ENCODE measurements around the gene PPP1R1C.
"Not testable (repeated sequence)": the region's sequence is repeated elsewhere in the genome, so short reads cannot be mapped to it uniquely, and the experiment has no call there.

DNA sequence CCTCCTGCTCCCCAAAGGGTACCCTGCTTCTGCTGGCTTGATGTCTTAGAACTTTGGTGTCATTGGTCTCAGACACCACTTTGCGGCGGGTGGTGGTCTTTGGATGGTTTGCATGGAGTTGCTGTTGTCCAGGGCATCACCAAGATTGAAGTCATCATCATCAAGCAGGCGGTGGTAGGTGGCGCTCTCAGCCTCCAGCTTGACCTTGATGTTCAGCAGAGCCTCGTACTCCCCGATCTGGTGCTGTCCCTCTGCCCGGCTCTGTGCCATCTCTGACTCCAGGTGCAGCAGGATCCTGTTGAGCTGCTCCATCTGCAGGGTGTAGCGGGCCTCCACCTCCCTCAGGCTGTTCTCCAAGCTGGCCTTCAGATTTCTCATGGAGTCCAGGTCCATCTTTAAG lies 24.5 kb upstream of the PPP1R1C start:
- TF ChIP-seq POLR2A (IDR thresholded peaks at IDR 0.05) = not testable (repeated sequence)
- TF ChIP-seq, protein P1, sequence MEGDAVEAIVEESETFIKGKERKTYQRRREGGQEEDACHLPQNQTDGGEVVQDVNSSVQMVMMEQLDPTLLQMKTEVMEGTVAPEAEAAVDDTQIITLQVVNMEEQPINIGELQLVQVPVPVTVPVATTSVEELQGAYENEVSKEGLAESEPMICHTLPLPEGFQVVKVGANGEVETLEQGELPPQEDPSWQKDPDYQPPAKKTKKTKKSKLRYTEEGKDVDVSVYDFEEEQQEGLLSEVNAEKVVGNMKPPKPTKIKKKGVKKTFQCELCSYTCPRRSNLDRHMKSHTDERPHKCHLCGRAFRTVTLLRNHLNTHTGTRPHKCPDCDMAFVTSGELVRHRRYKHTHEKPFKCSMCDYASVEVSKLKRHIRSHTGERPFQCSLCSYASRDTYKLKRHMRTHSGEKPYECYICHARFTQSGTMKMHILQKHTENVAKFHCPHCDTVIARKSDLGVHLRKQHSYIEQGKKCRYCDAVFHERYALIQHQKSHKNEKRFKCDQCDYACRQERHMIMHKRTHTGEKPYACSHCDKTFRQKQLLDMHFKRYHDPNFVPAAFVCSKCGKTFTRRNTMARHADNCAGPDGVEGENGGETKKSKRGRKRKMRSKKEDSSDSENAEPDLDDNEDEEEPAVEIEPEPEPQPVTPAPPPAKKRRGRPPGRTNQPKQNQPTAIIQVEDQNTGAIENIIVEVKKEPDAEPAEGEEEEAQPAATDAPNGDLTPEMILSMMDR (IDR thresholded peaks at IDR 0.05) = not testable (repeated sequence)
